Stomach (tissue), 4 donors: ENCODE data around the gene ENPP4.

Source experiments
- CTCF ChIP-seq, 7 experiments: fragments of 450-650 bp in 4 of 7; fragments of 200-600 bp in 3 of 7; sonication (generic) in 3 of 7; IDR thresholded peaks; one replicate each; pipeline ENCODE4 v1.5.1; 2016 to 2019; ENCODE audit warnings: antibody characterized with exemption in 7 of 7, control low read depth in 2 of 7, mild to moderate bottlenecking in 1 of 7
- POLR2AphosphoS5 ChIP-seq, 3 donors: sonication (generic); formaldehyde crosslinking; IDR thresholded peaks; one replicate each; pipeline ENCODE4 v1.6.1; 2016; ENCODE audit warnings: antibody characterized with exemption in 3 of 3

GRCh38 chr6:46186583-46186982 lies 56.8 kb downstream of the ENPP4 start:
- TF ChIP-seq CTCF (IDR thresholded peaks at IDR 0.05) (no peak), POLR2AphosphoS5 (IDR thresholded peaks at IDR 0.05) (no peak)
